ENCODE results near the gene CNOT1.

Gene CNOT1

DNA sequence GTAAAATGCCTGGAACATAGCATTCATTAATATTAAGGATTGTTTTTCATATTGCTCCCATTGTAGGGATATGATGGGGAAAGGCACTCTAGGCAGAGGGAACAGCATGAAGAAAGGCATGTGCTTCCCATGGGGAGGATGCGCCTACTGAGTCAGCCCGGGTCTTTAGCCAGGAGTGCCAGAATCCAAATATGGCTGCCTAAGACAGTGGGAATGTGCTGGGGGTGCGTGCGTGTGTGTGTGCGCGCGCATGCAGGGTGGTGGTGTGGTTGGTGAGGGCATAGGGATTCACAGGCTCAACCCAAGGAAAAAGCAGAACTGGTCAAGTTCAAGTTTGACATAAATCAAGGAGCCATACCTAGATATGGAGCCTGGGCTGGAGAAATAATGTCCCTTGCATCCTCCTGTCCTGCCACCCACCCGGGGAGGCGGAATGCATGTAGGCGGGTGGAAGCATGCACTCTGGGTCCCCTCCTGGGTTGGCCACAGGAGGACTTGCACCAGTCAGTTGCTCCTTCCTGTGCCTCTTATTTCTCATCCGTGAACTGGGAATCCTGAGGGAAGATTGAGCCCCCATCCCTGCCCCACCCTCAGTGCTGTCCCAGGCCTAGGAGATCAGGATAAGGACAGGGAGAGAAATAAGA lies 148.3 kb downstream of the CNOT1 start:
- DNase-seq: no peak

GRCh38 chr16:58478427-58478826 lies 151.2 kb downstream of the CNOT1 start:
- DNase-seq: no peak

DNA sequence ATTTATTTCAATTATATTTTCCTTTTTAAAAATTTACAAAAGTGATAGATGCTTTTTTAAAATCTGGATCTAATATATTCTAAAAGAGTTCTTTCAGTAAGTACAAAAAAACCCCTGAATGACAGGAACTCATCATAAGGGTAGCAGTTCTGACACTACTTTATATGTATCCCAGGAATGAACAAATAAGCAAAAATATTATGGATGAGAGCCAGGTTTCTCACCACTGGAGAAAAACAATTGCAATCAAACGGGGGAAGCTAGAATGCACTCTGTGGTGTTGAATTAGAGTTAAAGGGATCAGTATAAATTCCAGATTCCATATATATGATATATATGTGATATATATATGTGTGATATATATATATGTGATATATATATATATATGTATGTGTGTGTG lies 152.8 kb downstream of the CNOT1 start:
- DNase-seq: no peak

- no peak for DNase-seq
Observed at GRCh38 chr16:58475091-58475619, 154.5 kb downstream of the CNOT1 start.

DNA sequence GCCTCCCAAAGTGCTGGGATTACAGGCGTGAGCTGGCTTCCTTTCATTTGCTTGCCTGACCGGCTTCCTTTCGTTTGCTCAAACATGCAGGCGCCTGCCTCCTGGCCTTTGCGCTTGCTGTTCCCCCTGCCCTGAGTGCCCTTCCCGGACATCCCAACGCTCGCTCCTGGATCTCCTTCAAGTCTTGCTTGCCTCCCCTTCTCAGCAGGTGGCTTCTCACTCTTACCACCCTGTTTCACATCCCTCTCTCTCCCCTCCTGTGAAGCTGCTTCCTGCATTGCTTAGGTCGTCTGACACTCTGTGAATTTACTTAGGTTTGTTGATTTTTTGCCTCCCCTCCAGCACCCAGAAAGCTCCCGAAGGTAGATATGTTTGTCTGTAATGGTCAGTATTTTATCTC lies 155.3 kb downstream of the CNOT1 start:
- no peak for DNase-seq

DNA sequence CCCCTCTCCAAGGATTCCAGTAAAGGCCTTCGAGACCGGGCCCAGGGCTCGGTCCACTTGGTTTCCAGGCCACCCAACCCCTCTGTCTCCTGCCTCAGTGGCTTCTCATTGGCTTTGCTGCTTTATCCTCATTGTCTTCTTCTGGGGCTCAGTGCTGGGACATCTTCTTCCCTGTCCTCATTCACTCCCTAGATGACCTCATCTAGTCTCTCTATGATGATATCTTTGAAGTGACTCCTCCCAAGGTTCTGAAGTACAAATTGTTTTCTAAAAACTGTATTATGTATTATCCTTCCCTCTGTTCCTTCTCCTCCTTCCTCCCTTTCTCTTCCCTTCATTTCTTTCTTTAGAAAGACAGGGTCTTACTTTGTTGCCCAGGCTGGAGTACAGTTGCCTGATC lies 156.8 kb downstream of the CNOT1 start:
- no peak for DNase-seq

- DNase-seq: no peak
Observed at GRCh38 chr16:58472266-58472665, 157.4 kb downstream of the CNOT1 start.

- DNase-seq: no peak
Observed at GRCh38 chr16:58471209-58471975, 158.2 kb downstream of the CNOT1 start.

Measured in AML-193 (cell line).